Body of pancreas (tissue), 4 donors: Measurements from ENCODE around the gene FBXO2. TPM values are rescaled to one million over a fixed set of nuclear protein-coding genes. Genes with fewer than 3 reads are reported as not detected.

Source experiments
- ATAC-seq: fragments of 150-250 bp; one replicate; pipeline ENCODE4 v1.9.1; 2016
- DNase-seq, 4 donors: peaks; one replicate each; pipeline ENCODE4 v3.0.0-alpha.2; 2019
- H3K27ac ChIP-seq, 4 donors: fragments of 200-600 bp; sonication (generic); 1 replicate in 3 of 4; 2 replicates in 1 of 4; pipeline versions ENCODE4 v1.5.1 to v1.6.1; 2016 to 2019; ENCODE audit warnings: mild to moderate bottlenecking in 1 of 4, mixed read lengths in 1 of 4, moderate library complexity in 1 of 4
- H3K27me3 ChIP-seq, 2 donors: fragments of 200-600 bp; sonication (generic); one replicate each; pipeline ENCODE4 v1.6.0; 2016; ENCODE audit warnings: mild to moderate bottlenecking in 1 of 2
- H3K36me3 ChIP-seq, 2 donors: fragments of 200-600 bp; sonication (generic); replicated peaks in 1 of 2; 2 replicates each; pipeline ENCODE4 v1.5.1; 2016; ENCODE audit warnings: low read depth in 2 of 2; ENCODE audit not compliant: insufficient read depth in 1 of 2
- H3K4me1 ChIP-seq: fragments of 200-600 bp; sonication (generic); one replicate; pipeline ENCODE4 v1.6.0; 2016
- H3K4me3 ChIP-seq, 2 donors: fragments of 200-600 bp; sonication (generic); 1 replicate in 1 of 2; 2 replicates in 1 of 2; pipeline ENCODE4 v1.5.1; 2016 to 2019
- H3K9me3 ChIP-seq, 3 donors: fragments of 200-600 bp; sonication (generic); 1 replicate in 2 of 3; 2 replicates in 1 of 3; pipeline ENCODE4 v1.5.1; 2016
- CTCF ChIP-seq, 7 experiments: fragments of 450-650 bp in 4 of 7; fragments of 200-600 bp in 3 of 7; sonication (generic) in 3 of 7; IDR thresholded peaks; one replicate each; pipeline ENCODE4 v1.5.1; 2016 to 2019; ENCODE audit warnings: antibody characterized with exemption in 7 of 7
- POLR2A ChIP-seq, 3 donors: fragments of 450-650 bp; IDR thresholded peaks; one replicate each; pipeline ENCODE4 v1.6.1; 2016; ENCODE audit warnings: antibody characterized with exemption in 3 of 3, mild to moderate bottlenecking in 2 of 3
- WGBS, 2 donors: methylation state at CpG; one replicate each; pipeline ENCODE4 v1.1.5; 2017; 5-methylcytosine and 5-hydroxymethylcytosine counted together
- intact Hi-C: fragments of 100-400 bp; cut with DNase I; formaldehyde crosslinking; loops from one replicate; pipeline ENCODE4 v1.15.1; 2023
- total RNA-seq, 2 donors: library from RNA; depleted of rRNA; stranded (reverse); fragments of >200 nt; gene quantifications; one replicate each; pipeline ENCODE4 v1.1.0, GENCODE V29; 2016

The FBXO2 gene
- total RNA-seq, 2 donors from 2014 or later, result 57.4 to 87.4 TPM

- WGBS, 2 donors, result 77 to 79% methylated on average over 8 to 11 of the region's 11 CpGs
- Histone ChIP-seq H3K27me3 (no peaks in the 10 kb centered on the region), H3K27ac (peak overlapping the region in 3 of 4 donors; percentile 85 to 93 (median 90)), H3K36me3 (no peaks in the 10 kb centered on the region), H3K9me3 (no peaks in the 10 kb centered on the region), H3K4me3 (no peak overlapping the region), H3K4me1 (peaks cover 49% of the 10 kb centered on the region)
- TF ChIP-seq CTCF (IDR thresholded peaks at IDR 0.05) (no peak), POLR2A (IDR thresholded peaks at IDR 0.05) (no peak)
- ATAC-seq (no peak), DNase-seq (no peak)
- intact Hi-C loops, result no loop called here
Measured at GRCh38 chr1:11652203-11652780, 1.9 kb downstream of the FBXO2 start.

DNA sequence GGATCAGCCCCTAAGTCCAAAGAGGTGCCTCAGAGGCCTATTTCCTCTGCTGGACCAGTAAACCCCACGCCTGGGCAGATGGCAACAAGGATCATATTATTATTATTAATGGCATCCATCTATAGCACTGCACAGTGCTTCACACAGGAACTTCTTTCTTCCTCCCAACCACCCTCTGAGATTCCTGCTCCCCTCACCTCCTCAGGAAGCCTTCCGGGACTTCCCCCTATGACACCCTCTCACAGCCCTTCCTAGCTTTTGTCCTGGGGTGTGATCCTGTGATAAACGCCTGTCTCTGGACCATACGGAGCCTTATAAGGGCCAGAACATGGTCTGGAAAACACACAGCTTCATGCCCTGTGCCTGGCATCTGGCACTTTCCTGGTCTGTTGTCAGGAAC lies 3.2 kb downstream of the FBXO2 start:
- intact Hi-C loops, result no loop called here
- peaks cover 49% of the 10 kb centered on the region for H3K4me1 ChIP-seq

GRCh38 chr1:11650331-11650991 lies 3.8 kb downstream of the FBXO2 start:
- peaks cover 43% of the 10 kb centered on the region for H3K4me1 ChIP-seq
- ATAC-seq (peak; percentile 69), DNase-seq (peak; percentile 85 to 95 (median 94))
- no peaks in the 10 kb centered on the region for H3K36me3 ChIP-seq
- no peaks in the 10 kb centered on the region for H3K27me3 ChIP-seq
- WGBS, 2 donors, result 4% methylated on average over 4 to 47 of the region's 47 CpGs
- peak overlapping the region; percentile 43 to 93 (median 82) for H3K27ac ChIP-seq
- peak; percentile 68 to 97 (median 89) for TF ChIP-seq CTCF (IDR thresholded peaks at IDR 0.05)
- peak; percentile 35 to 82 (median 82) for TF ChIP-seq POLR2A (IDR thresholded peaks at IDR 0.05)
- peak overlapping the region in 1 of 2 donors; percentile 11 for H3K4me3 ChIP-seq
- intact Hi-C loops, result no loop called here
- H3K9me3 ChIP-seq, result no peaks in the 10 kb centered on the region

More for the DNA sequence above, 3.2 kb downstream of the FBXO2 start:
- DNase-seq (no peak), ATAC-seq (no peak)
- no peaks in the 10 kb centered on the region for H3K36me3 ChIP-seq
- WGBS, 2 donors, result 51 to 80% methylated on average over 4 of the region's 4 CpGs
- no peaks in the 10 kb centered on the region for H3K27me3 ChIP-seq
- H3K9me3 ChIP-seq, result no peaks in the 10 kb centered on the region
- TF ChIP-seq POLR2A (IDR thresholded peaks at IDR 0.05), result no peak
- no peak for TF ChIP-seq CTCF (IDR thresholded peaks at IDR 0.05)
- peak overlapping the region in 3 of 4 donors; percentile 81 to 93 (median 84) for H3K27ac ChIP-seq
- H3K4me3 ChIP-seq, result no peak overlapping the region

DNA sequence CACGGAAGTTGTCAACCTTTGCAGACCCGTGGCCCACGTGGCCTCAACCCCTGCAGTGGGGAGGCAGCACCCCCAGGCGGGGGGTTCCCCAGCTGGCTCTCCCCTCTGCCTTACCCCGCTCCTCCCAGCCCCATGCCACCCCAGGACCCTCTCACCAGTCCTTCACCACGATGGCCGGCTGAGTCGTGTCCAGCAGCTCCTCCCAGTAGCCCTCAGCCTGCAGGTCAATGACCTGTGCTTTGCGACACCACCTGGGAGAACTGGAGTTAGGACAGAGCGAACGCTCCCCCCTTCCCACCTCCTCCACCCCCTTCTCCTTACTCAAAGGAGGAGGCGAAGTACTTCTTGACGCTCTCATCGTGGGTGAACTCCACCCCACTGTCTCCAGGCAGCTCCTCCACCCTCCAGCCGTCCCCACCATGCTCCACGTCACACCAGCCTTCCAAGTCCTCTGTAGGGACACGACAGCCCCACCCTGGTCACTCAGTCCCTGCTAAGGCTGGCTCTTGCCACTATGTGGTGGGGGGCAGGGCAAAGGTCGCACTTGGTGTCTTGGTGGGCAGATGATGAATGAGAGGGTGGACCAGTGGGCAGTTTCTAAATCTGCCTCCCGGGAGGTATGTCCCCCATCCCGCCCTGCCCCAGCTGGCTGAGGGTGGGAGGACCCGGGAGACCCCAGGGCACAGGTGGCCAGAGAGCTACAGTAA lies 4.5 kb downstream of the FBXO2 start:
- ATAC-seq (no peak), DNase-seq (peak in 2 of 4 donors; percentile 25 to 28)
- no peaks in the 10 kb centered on the region for H3K27me3 ChIP-seq
- no peaks in the 10 kb centered on the region for H3K9me3 ChIP-seq
- peak overlapping the region in 1 of 2 donors; percentile 11 for H3K4me3 ChIP-seq
- peak overlapping the region in 3 of 4 donors; percentile 81 to 93 (median 84) for H3K27ac ChIP-seq
- no peak for TF ChIP-seq CTCF (IDR thresholded peaks at IDR 0.05)
- TF ChIP-seq POLR2A (IDR thresholded peaks at IDR 0.05), result no peak
- H3K36me3 ChIP-seq, result no peaks in the 10 kb centered on the region
- H3K4me1 ChIP-seq, result peaks cover 38% of the 10 kb centered on the region
- intact Hi-C loops, result loop anchor here (5.0 to 10.0 kb wide), 2 partner anchors 68 to 405 kb away; no protein-coding TSS in a partner anchor
- WGBS, 2 donors, result 21 to 30% methylated on average over 10 to 21 of the region's 21 CpGs
